Left hindlimb (tissue), 1 donor: ENCODE data around the gene POLK.
"Not testable (repeated sequence)": the region's sequence is repeated elsewhere in the genome, so short reads cannot be mapped to it uniquely, and the experiment has no call there.

ENCODE experiments used
- DNase-seq: peaks from one replicate; pipeline ENCODE4 v3.0.0-alpha.2; 2018

POLK gene

GRCh38 chr5:75511435-75512382 is at the start of gene POLK, which contains the start of gene CERT1:
POLK (plus strand) TSS chr5:75511891.
CERT1 (minus strand) TSS chr5:75511629; CDS start chr5:75511207, 422 bp downstream.
- DNase-seq = peak; percentile 99

GRCh38 chr5:75463726-75464125 is 48.0 kb upstream of the POLK start:
- DNase-seq = no peak

- DNase-seq = no peak
These were observed 46.2 kb upstream of the POLK start for GRCh38 chr5:75465480-75465879.

- no peak for DNase-seq
These were observed 45.5 kb upstream of the POLK start for GRCh38 chr5:75466006-75466716.

- no peak for DNase-seq
These were observed 43.1 kb upstream of the POLK start for GRCh38 chr5:75468593-75468992.

- no peak for DNase-seq
These were observed 42.7 kb upstream of the POLK start for GRCh38 chr5:75469017-75469416.

- DNase-seq = no peak
These were observed 40.5 kb upstream of the POLK start for GRCh38 chr5:75471193-75471592.

GRCh38 chr5:75472973-75473372 is 38.7 kb upstream of the POLK start:
- DNase-seq = no peak

- no peak for DNase-seq
These were observed 38.2 kb upstream of the POLK start for GRCh38 chr5:75473463-75473862.

- DNase-seq = no peak
These were observed 36.3 kb upstream of the POLK start for GRCh38 chr5:75475364-75475763.

- no peak for DNase-seq
These were observed 30.7 kb upstream of the POLK start for GRCh38 chr5:75481024-75481423.

- DNase-seq = no peak
These were observed 29.2 kb upstream of the POLK start for GRCh38 chr5:75482482-75482881.

- no peak for DNase-seq
These were observed 27.1 kb upstream of the POLK start for GRCh38 chr5:75484605-75485004.

- not testable (repeated sequence) for DNase-seq
These were observed 21.8 kb upstream of the POLK start for GRCh38 chr5:75489847-75490246.

GRCh38 chr5:75491621-75492020 is 20.1 kb upstream of the POLK start:
- no peak for DNase-seq

- no peak for DNase-seq
These were observed 15.7 kb upstream of the POLK start for GRCh38 chr5:75496026-75496425.

GRCh38 chr5:75498208-75498777 is 13.4 kb upstream of the POLK start:
- no peak for DNase-seq

GRCh38 chr5:75498875-75499274 is 12.8 kb upstream of the POLK start:
- not testable (repeated sequence) for DNase-seq

GRCh38 chr5:75505112-75505511 is 6.6 kb upstream of the POLK start:
- not testable (repeated sequence) for DNase-seq

GRCh38 chr5:75507841-75508240 is 3.9 kb upstream of the POLK start:
- DNase-seq = no peak

GRCh38 chr5:75509546-75509945 is 2.1 kb upstream of the POLK start:
- DNase-seq = no peak

- DNase-seq = no peak
These were observed 1.7 kb upstream of the POLK start for GRCh38 chr5:75509956-75510355.

GRCh38 chr5:75510417-75510835 is 1.3 kb upstream of the POLK start:
- no peak for DNase-seq
